AG09319 (cell line): ENCODE measurements around the gene PNMA6E.
"Not testable (repeated sequence)": the region's sequence is repeated elsewhere in the genome, so short reads cannot be mapped to it uniquely, and the experiment has no call there.

ENCODE experiments used
- DNase-seq: peaks from one replicate; pipeline ENCODE4 v3.0.0-alpha.2; 2010; ENCODE audit warnings: low read depth; ENCODE audit errors: extremely low read depth
- TF ChIP-seq, protein P1 (sequence below): IDR thresholded peaks from 2 replicates; pipeline ENCODE4 v1.5.1; 2011; ENCODE audit warnings: low read depth, mild to moderate bottlenecking, inconsistent platforms, low read length, moderate library complexity

The PNMA6E gene

GRCh38 chrX:153388722-153389459 is 12.3 kb downstream of the PNMA6E start:
- TF ChIP-seq, protein P1, sequence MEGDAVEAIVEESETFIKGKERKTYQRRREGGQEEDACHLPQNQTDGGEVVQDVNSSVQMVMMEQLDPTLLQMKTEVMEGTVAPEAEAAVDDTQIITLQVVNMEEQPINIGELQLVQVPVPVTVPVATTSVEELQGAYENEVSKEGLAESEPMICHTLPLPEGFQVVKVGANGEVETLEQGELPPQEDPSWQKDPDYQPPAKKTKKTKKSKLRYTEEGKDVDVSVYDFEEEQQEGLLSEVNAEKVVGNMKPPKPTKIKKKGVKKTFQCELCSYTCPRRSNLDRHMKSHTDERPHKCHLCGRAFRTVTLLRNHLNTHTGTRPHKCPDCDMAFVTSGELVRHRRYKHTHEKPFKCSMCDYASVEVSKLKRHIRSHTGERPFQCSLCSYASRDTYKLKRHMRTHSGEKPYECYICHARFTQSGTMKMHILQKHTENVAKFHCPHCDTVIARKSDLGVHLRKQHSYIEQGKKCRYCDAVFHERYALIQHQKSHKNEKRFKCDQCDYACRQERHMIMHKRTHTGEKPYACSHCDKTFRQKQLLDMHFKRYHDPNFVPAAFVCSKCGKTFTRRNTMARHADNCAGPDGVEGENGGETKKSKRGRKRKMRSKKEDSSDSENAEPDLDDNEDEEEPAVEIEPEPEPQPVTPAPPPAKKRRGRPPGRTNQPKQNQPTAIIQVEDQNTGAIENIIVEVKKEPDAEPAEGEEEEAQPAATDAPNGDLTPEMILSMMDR, result no peak
- DNase-seq, result no peak

DNA sequence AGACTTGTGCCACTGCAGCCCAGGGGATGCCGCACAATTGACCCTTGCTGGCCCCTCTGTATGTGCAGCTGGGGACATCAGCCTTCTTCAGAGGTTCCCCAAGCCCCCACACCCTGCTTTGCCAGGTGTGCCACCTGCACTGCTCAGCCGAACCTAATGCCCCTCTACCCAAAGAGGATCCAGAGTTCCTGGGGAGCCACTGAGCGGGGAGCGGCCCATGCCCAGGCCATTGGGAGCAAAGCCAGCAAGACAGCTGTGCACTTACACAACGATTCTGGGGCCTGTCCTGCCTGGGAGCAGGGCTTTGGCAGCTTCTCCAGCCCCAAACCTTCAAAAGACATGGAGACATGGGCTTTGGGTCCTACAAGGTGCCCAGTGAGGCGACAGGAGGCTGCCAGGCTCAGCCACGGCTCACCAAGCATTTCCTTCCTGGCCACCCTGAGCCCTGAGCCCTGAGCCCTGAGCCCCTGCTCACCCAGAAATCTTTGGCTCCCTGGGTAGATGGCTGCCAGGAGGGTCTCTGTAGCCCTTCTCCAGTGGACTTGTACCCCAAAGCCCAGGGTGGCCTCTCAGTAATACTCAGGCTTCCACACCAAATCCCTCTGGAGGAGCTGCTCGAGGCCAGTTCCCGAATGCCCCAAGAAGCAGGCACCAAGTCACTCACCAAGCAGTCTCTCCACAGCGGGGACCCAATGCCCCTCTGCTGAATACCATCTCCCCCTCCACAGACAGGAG is 13.0 kb downstream of the PNMA6E start:
- no peak for DNase-seq
- TF ChIP-seq, protein P1, result no peak

- TF ChIP-seq, protein P1, result no peak
- no peak for DNase-seq
Observed at GRCh38 chrX:153387345-153387744, 13.8 kb downstream of the PNMA6E start.

DNA sequence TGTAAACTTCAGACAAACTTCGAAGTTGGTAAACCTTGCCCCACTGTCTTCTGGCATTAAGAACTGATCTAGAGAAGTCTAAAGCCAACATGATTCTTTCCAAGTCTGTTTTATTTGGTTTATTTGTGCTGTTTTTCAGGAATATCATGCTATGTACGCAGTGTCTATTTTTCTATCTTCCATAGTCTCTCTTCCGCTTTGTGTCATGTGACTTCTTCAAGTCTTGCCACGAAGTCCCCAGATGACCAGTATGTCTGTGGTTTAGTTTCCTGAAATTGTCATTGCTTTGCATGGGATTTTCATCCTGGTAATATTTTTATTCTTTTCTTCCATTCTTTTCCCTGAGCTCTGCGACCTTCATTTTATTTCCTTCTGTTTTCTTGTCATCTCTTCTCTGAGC is 15.1 kb downstream of the PNMA6E start:
- TF ChIP-seq, protein P1, result no peak
- no peak for DNase-seq

GRCh38 chrX:153384973-153385372 is 16.2 kb downstream of the PNMA6E start:
- DNase-seq, result not testable (repeated sequence)

DNA sequence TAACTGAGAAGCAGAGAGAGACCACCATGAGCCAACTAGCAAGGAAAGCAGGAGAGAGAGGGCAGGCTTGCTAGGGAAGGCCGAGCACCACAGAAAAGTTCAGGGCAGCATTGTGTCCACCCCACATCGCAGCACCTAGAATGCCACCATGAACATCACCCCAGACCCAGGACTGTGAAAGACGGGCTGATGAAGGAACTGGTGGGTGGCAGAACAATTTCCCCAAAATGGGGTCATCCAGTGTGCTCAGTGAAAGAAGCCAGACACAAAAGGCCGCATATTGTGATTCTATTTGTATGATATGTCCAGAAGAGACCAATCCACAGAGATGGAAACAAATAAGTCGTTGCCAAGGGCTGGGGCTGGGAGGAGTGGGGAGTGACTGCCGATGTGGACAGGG is 16.8 kb downstream of the PNMA6E start:
- no peak for DNase-seq
- TF ChIP-seq, protein P1, result no peak

DNA sequence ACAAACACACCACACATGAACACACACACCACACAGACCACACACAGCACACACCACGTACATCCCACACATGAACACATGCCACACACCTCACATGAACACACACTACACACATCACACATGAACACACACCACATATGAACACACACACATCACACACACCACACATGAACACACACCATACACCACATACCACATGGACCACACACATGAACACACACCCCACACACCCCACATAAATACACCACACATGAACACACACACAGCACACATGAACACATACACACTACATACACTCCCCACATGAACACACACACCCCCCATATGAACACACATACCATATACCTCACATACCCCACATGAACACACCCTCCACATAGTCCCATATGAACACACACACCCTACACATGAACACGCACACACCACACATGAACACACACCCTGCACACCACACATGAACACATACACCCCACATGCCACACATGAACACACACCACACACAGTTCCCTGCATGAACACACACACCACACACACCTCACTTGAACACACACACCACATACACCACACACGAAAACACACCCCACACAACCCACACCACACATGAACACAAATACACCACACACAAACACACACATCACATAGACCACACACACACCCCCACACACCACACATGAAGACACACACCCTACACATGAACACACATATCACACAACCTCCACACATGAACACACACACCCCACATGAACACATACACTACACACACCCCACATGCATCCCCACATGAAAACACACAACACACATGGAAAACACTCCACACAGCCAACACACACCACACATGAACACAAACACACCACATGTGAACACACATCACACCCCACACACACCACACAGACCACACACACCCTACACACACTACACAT is 18.3 kb downstream of the PNMA6E start:
- no peak for DNase-seq
- TF ChIP-seq, protein P1, result no peak
